PFSK-1 (cell line): Measurements from ENCODE around the gene INCA1.
A peak's percentile ranks its signal among the peaks of the same experiment; 100 is the strongest.

Experiments
- FOXP2 ChIP-seq: optimal IDR thresholded peaks from 2 replicates; pipeline ENCODE3; 2011; ENCODE audit warnings: borderline replicate concordance, control low read depth, inconsistent platforms; ENCODE audit not compliant: insufficient read depth; ENCODE audit errors: extremely low read length, extremely low read depth
- POLR2AphosphoS5 ChIP-seq: IDR thresholded peaks from 2 replicates; pipeline ENCODE4 v1.6.1; 2012; ENCODE audit warnings: low read depth, mild to moderate bottlenecking, control low read depth, low read length, moderate library complexity
- SIN3A ChIP-seq: IDR thresholded peaks from 2 replicates; pipeline ENCODE4 v1.6.1; 2012; ENCODE audit warnings: mild to moderate bottlenecking, low read length, moderate library complexity, borderline replicate concordance; ENCODE audit not compliant: insufficient read depth
- TAF1 ChIP-seq: IDR thresholded peaks from 2 replicates; pipeline ENCODE4 v1.6.1; 2012; ENCODE audit warnings: low read length, control low read depth, borderline replicate concordance; ENCODE audit not compliant: insufficient read depth
- TF ChIP-seq, protein P1 (sequence below), 2 experiments: IDR thresholded peaks; 2 replicates each; pipeline versions ENCODE4 v1.6.1 to v1.8.0; 2011 to 2012; ENCODE audit warnings: low read depth in 2 of 2, low read length in 2 of 2, control low read depth in 1 of 2, inconsistent platforms in 1 of 2, mild to moderate bottlenecking in 1 of 2, moderate library complexity in 1 of 2; ENCODE audit not compliant: insufficient read depth in 1 of 2

The INCA1 gene

DNA sequence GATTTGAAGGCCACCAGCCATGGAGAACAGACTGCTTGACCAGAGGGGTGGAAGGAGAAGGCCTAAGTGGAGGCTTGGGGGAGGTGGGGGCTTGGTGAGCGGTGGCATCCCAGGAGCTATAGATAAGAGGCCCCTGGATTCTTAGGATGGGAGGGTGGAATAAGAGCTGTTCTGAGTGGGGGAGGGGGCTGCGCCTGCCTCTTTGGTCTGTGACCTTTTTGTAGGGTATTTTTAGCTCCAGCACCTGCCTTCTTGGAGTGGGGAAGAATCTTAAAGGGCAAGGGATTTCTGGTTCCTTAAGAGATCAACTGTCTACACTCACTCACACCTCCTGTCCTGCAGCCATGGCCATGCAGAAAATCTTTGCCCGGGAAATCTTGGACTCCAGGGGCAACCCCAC, 45.8 kb downstream of the INCA1 start:
- TF ChIP-seq POLR2AphosphoS5, result no peak
- TF ChIP-seq FOXP2, result no peak

DNA sequence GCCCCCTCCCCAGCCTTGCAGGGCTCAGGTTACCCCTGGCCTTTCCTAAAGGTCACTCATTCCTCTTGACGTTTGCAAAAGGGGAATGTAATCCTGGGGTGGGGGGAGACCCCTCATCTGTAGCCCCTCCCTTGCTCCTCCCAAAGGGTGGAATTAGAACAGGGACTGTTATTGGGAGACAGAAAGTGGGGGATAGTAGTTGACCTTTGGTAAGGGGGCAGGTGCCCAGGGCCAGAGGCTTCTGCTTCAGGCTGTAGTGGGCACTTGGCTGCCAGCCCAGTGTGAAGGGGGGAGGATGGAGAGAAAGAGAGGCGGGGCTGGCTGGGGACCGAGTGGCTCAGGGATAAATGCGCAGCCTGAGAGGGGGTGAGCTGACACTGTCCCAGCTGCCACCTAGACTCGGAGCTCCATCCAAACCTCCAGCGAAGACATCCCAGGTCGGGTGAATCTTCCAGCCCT, 46.5 kb downstream of the INCA1 start, which contains the start of gene ENO3:
ENO3 (plus strand) TSS at position 374 of the 459 bp plus-strand sequence. CDS start 711 bp downstream, outside the sequence.
- TF ChIP-seq TAF1 (no peak), SIN3A (no peak), FOXP2 (no peak), POLR2AphosphoS5 (no peak)
- TF ChIP-seq, protein P1, sequence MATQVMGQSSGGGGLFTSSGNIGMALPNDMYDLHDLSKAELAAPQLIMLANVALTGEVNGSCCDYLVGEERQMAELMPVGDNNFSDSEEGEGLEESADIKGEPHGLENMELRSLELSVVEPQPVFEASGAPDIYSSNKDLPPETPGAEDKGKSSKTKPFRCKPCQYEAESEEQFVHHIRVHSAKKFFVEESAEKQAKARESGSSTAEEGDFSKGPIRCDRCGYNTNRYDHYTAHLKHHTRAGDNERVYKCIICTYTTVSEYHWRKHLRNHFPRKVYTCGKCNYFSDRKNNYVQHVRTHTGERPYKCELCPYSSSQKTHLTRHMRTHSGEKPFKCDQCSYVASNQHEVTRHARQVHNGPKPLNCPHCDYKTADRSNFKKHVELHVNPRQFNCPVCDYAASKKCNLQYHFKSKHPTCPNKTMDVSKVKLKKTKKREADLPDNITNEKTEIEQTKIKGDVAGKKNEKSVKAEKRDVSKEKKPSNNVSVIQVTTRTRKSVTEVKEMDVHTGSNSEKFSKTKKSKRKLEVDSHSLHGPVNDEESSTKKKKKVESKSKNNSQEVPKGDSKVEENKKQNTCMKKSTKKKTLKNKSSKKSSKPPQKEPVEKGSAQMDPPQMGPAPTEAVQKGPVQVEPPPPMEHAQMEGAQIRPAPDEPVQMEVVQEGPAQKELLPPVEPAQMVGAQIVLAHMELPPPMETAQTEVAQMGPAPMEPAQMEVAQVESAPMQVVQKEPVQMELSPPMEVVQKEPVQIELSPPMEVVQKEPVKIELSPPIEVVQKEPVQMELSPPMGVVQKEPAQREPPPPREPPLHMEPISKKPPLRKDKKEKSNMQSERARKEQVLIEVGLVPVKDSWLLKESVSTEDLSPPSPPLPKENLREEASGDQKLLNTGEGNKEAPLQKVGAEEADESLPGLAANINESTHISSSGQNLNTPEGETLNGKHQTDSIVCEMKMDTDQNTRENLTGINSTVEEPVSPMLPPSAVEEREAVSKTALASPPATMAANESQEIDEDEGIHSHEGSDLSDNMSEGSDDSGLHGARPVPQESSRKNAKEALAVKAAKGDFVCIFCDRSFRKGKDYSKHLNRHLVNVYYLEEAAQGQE (IDR thresholded peaks at IDR 0.05; ENCODE audit: insufficient read depth in 1 of 2, low read depth in 2 of 2, low read length in 2 of 2), result no peak

DNA sequence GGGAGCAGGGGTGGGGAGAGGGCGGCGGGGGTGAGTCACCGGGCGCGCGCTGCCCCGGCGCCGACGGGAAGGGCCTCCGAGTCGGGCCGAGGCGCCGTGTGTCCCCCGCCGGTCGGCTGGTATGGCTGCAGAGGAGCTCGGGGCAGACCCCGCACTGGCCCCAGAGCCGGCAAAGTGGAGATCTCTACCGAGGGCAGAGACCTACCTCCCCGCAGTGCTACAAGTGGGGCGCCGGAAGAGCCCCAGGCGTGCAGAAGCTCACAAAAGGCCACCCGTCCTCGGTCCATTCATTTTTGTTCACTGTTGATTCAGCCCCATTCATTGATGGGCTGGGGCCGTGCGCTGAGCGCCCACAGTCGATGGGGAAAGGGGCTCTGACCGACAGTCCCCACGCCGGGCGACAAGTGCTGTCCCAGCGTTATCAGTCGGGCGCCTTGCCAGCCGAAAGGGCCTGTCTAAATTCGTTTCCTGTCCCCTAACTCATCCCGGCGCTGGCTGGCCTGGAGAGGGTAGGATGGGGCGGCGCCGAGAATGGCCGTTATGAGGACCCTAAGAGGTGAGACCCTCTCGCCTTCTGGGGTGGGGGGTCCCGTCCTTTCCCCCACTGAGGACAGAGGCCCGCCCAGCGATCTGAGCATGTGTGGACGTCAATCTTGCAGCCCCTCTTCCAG, 47.1 kb downstream of the INCA1 start:
- TF ChIP-seq FOXP2, result peak; percentile 6
- no peak for TF ChIP-seq SIN3A
- TF ChIP-seq, protein P1 (IDR thresholded peaks at IDR 0.05; ENCODE audit: insufficient read depth in 1 of 2, low read depth in 2 of 2, low read length in 2 of 2), result peak in 1 of 2 experiments; percentile 19; a peak in 1 of 4 replicates
- no peak for TF ChIP-seq POLR2AphosphoS5

- TF ChIP-seq FOXP2, result peak; percentile 11
- peak; percentile 29; the same call in 1 of the 2 replicates for TF ChIP-seq SIN3A
- TF ChIP-seq TAF1, result 0 out of 2 replicates have a peak, but pooled peaks have one; percentile 12
- TF ChIP-seq, protein P1 (IDR thresholded peaks at IDR 0.05; ENCODE audit: insufficient read depth in 1 of 2, low read depth in 2 of 2, low read length in 2 of 2), result no peak
These were observed 47.8 kb downstream of the INCA1 start for GRCh38 chr17:4949321-4950074.

DNA sequence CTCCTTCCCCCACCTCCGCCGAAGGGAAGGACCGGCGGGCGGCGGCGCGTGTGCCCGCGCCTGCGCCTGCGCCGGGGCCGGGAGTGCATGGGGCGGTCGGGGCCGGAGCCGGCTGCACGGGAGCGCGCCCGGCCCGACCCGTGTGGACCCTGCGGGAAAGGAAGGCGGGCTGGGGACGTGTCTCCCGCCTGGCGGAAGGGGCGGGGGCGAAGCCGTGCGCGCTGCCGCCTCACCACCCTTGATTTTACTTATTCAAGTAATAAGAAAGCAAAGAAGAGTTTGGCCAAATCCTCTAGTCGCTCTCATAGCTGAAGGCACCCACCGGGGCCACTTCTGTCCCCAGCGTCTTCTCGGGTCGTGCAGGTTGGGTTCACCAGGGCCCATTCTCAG, 48.4 kb downstream of the INCA1 start:
- peak; percentile 62 for TF ChIP-seq FOXP2
- no peak for TF ChIP-seq TAF1
- TF ChIP-seq POLR2AphosphoS5, result peak; percentile 50; the same call in 1 of the 2 replicates

DNA sequence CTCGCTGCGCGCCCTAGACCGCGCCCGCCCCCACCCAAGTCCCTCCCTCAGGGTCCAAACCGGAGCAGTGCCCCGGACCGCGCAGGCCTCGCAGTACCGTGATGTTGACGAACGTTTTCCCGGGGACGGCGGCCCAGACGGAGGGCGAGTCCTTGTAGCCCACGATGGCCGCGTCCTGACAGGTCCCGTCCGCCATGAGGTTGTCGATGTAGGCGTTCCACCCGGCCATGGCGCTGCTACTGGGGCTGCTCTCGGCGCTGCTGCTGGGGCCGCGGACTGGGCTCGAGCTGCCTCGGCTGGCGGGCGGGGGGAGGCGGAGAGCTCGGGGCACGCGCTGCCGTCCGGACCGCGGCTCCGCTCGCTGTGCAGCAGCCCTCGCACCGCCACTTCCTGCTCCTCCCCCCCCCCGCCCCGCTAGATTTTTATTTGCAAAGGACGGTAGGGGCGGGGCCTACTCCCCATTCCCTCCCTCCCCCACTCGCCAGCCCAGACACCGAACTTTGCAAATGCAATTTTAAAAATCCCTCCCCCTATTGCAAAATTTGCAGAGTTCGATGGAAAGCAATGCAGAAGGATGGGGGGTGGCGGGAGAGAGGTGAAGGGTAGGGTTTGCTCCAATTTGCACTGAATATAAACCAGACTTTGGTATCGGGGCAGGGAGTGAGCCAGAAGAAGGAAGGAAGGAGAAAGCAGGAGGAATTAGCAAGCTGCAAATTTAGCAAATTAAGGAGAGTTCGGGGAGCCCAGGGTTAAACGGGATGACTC, 49.0 kb downstream of the INCA1 start, which contains the start of gene PFN1:
PFN1 (minus strand) TSS at position 365 of the 765 bp plus-strand sequence; CDS start at position 229, 136 bp downstream.
- TF ChIP-seq FOXP2, result peak; percentile 48
- TF ChIP-seq, protein P1 (IDR thresholded peaks at IDR 0.05; ENCODE audit: insufficient read depth in 1 of 2, low read depth in 2 of 2, low read length in 2 of 2), result no peak
- TF ChIP-seq SIN3A, result 0 out of 2 replicates have a peak, but pooled peaks have one; percentile 50
- peak; percentile 91; the same call in 1 of the 2 replicates for TF ChIP-seq TAF1
- TF ChIP-seq POLR2AphosphoS5, result peak; percentile 81
